GM18526 (cell line): ENCODE results near the gene P2RY8.

Experiments used
- POLR2A ChIP-seq: IDR thresholded peaks from 3 replicates; pipeline ENCODE4 v1.6.1; 2011; ENCODE audit not compliant: insufficient read length; ENCODE audit errors: extremely low read depth

P2RY8 gene, protein sequence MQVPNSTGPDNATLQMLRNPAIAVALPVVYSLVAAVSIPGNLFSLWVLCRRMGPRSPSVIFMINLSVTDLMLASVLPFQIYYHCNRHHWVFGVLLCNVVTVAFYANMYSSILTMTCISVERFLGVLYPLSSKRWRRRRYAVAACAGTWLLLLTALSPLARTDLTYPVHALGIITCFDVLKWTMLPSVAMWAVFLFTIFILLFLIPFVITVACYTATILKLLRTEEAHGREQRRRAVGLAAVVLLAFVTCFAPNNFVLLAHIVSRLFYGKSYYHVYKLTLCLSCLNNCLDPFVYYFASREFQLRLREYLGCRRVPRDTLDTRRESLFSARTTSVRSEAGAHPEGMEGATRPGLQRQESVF

DNA sequence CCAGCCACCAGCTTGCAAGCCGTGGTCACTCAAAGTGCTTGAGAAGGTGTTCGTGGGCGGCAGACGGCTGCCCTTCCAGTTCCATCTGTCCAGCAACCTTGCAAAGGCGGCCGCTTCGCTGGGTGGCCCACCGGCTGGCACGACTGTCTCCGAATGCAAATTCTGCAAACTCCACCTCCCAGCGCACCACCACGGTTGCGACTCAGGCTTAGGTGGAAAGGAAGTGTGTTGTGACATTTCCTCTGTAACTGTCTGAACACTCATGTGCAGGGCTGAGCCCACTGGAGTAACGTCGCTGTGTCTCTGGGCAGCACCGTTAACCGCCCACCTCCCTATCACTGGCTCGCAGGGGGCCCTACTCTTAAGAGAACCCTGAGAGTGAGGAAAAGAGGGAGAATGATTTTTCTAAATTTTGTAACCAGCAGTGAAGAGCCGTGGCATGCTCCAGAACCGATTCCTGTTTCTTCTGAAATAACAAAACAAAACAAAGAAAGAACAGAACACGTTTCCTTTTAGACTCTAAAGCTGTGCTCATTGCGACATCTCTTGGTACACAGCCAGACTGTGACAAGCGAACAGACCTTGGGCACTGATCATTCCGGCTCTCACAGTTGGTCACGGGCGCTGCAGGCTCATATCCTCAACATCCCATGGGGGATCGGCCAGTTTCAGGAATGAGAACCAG, at the start of gene P2RY8:
Gene P2RY8 (minus strand): TSS at position 155 of the 685 bp plus-strand sequence. CDS start 70,627 bp downstream, outside the sequence.
- TF ChIP-seq POLR2A = peak; percentile 84

DNA sequence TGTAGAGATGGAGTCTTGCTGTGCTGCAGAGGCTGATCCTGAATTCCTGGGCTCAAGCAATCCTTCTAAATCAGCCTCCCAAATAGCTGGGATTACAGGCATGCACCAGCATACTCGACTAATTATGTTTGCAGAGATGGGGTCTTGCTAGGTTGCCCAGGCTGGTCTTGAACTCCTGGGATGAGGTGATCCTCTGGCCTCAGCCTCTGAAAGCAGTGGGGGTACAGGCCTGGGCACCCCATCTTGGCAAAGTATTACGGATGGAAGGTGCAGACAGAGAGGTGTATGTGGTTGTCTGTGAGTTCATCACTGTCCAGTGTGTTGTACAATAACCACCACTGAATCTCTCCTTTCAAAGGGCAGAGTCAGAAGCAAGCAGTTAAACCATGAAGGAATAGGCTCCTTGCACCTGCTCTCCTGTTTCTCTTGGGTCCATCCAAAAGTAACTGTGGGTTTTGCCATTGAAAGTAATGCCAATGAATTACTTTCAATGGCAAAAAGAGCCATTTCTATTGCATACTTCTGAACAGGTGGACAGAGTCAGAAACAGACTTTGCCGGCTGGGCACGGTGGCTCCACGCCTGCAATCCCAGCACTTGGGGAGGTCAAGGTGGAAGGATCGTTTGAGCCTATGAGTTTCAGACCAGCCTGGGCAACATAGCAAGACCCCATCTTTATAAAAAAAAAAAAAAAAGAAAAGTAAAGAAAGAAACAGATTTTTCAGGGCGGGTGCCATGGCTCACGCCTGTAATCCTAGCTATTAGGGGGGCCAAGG, 47.4 kb upstream of the P2RY8 start:
- TF ChIP-seq POLR2A = no peak

DNA sequence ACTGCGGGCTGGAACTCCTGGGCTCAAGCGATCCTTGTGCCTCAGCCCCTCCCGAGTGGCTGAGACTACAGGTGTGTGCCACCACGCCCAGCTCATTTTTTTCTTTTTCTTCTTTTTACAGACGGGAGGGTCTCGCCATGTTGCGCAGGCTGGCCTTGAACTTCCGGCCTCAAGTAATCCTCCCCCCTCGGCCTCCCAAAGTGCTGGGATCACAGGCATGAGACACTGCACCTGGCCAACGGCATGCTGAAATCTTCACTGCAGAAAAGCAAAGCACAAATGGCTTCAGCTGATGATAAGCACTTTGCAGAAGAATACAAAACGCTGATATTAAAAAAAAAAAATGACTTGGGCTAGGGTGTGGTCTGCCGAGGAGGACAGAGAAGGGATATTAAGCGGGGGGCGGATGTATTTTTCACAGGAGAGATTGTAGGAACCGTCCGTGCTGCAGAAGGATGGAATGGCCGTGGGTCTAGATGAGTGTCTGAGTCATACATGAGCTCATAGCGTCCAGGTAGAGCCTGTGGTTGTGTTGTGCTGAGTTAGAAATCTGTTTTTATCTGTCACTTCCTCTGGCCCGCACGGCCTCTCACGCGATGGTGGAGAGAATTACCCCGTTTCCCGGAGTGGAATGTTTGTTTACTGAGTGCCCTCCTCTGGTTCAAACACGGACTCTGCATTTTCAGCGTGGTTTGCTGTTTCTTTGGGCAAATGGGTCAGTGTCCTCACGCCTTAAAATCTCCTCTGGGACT, 45.9 kb upstream of the P2RY8 start:
- TF ChIP-seq POLR2A = no peak

DNA sequence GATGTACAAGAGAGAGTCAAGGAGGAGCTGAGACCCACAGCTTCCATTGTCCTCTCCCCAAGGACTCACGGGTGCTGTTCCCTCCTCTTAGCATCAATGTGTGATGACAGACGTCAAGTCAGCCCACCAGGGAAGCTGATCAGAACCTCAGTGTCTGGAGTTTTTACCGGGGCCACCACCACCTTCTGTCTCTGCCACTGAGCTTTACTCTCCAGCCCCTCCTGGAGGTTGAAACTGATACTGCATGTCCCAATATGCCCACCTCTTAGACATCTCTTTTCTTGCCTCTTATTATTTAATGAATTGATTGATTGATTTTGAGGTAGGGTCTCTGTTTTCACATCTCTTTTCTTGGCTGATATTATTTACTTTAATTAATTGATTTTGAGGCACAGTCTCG, 44.1 kb upstream of the P2RY8 start:
- TF ChIP-seq POLR2A = no peak

DNA sequence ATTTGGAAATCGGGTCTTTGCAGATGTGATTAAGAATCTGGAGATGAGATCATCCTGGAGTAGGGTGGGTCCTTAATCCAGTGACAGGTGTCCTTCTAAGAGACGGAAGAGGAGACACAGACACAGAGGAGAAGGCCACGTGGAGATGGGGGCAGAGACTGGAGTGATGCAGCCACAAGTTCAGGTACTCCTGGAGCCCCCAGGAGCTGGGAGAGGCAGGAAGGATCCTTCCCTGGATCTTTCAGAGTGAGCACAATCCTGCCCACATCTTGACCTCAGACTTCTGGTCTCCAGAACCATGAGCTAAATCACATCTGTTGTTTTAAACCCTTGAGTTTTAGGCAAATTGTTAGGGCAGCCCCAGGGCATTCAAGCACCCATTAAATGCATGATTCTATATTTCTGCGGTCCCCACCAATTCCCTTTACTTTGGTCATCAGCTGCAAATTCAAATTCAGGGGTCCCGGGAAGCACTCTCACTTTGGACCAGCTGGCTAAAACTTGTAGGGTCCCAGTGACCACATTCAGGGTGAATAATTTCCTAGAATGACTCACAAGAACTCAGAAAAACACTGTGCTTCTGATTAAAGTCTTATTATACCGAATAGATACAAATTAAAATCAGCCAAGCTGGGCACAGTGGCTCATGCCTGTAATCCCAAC, 41.7 kb upstream of the P2RY8 start:
- TF ChIP-seq POLR2A = no peak

DNA sequence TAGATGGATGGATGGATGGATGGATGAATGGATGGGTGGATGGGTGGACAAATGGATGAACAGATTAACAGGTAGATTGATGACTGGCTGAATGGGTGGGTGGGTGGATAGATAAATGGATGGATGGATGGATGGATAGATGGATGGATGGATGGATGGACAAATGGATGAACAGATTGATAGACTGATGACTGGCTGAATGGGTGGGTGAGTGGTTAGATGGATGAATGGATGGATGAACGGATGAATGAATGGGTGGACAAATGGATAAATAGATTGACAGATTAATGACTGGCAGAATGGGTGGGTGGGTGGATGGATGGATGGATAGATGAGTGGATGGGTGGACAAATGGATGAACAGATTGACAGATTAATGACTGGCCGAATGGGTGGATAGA, 40.9 kb upstream of the P2RY8 start:
- no peak for TF ChIP-seq POLR2A

DNA sequence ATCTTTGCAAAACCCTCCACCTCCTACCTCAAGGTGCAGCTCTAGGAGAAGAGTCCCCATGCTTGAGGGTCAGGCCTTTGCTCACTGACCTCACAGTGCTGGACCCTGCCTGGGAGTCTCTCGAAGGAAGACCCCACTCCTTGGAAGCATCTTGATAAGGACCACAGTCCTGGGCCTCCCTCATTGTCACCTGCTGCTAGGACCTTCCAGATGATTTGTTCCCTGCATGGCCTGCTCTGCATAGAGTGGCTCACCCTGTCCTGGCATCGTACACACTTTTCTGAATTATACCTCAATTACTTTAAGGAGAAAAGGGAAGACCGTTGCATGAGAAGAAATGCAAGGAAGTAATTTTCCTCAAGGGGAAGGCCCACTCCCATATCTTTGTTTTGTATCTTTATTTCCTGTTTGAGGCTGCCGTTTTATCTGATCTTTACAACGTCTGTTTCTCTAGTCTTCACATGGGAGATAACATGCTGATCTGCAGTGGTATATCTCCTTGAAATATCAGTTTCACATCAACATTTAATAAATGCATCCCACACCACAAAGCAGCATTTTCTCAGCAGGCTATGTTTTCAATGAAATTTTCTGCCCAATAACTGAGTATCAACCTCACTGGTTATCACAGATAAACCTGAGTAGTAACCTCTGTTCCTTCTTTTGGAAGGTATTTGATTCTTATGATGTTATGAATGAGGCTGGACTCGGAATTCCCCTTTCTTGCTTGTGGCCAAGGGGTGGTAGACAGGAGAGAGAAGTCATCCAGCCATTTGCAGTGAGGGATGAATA, 39.4 kb upstream of the P2RY8 start:
- TF ChIP-seq POLR2A = no peak

DNA sequence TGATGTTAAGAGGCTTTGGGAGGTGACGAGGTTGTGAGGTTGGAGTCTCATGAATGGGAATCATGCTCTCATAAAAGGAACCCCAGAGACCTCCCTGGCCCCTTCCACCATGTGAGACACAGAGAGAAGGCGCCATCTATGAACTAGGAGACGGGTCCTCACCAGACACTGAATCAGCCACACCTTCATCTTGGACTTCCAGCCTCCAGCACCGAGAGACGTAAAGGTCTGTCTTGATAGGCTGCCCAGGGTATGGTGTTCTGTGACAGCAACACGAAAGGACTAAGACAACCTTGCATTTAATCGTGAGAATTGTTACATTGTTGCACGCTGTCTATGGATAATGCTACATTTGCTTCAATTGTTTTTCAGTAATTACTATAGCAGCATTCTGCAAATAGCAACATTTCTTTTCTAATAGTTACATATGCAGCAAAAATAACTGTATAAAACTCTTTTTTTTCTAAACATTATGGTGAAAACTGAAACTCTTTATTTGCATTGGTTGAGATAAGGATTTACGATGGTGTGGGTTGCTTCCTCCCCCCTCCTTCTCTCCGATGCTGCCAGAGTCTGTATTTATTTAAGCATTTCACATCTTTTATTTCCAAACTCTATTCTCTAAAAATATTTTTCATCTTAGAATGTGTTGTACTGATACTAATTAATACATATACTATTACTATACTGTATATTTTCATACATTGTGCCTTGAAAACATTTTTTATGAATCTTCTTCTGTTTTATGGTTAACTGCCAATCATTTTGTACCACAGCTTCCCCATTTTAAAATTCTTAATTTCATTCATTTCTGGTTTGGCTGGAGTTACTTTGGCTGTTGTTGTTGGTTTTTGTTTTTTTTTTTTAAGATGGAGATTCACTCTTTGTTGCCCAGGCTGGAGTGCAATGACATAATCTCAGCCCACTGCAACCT, 28.0 kb upstream of the P2RY8 start:
- TF ChIP-seq POLR2A = no peak

DNA sequence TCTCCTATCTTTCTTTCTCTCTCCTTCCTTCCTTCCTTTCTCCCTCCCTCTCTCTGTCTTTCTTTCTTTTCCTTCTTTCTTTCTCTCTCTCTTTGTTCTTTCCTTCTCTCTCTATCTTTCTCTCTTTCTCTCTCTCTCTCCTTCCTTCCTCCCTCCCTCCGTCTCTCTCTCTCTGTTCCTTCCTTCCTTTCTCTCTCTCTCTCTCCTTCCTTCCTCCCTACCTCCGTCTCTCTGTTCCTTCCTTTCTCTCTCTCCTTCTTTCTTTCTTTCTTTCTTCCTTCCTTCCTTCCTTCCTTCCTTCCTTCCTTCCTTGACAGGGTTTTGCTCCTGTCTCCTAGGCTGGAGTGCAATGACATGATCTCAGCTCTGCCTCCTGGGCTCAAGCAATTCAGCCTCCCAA, 24.2 kb upstream of the P2RY8 start:
- TF ChIP-seq POLR2A = no peak

DNA sequence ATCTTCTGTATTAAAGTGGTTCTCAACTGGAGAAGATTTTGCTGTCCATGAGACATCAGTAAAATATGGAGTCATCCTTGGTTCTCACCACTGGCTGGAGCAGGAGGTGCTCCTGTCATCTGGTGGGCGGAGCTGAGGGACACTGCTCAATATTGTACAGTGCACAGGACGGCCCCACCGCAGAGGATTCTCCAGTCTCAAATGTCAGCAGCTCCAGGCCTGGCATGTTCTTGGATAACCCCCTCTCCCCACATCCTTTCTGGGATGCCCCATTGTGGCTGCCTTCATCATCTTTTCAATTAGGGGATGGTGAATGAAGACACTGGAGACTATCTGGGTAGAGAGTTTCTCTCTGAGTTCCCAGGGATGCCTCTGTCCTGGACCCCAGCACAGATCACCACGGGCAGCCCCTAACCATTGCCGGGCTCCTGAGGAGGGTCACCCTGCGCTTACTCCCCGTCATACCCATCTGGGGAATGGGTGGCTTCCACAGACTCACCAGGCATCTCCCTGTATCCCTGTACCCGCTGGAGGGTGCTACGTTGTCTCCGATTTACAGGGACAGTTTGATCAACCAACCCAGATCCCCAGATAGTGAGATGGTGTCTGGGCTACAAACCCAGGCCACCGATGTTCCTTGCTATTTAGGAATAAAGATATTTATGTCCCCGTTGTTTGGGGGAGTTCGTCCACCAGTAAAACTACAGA, 21.9 kb upstream of the P2RY8 start:
- no peak for TF ChIP-seq POLR2A

DNA sequence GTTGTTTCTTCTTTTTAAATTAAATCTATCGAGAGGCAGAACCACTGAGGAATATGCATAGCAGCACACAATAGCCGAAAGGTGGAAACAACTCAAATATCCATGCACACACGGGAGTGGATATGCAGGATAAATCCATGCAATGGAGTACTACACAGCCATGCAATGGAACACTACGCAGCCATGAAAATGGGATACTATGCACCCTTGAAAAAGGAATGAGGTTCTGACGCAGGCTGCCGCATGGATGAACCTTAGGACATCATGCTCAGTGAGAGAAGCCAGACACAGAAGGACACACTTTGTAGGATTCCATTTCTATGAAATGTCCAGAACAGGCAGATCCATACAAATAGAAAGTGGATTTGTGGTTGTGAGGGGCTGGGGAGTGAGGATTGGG, 18.4 kb upstream of the P2RY8 start:
- no peak for TF ChIP-seq POLR2A

DNA sequence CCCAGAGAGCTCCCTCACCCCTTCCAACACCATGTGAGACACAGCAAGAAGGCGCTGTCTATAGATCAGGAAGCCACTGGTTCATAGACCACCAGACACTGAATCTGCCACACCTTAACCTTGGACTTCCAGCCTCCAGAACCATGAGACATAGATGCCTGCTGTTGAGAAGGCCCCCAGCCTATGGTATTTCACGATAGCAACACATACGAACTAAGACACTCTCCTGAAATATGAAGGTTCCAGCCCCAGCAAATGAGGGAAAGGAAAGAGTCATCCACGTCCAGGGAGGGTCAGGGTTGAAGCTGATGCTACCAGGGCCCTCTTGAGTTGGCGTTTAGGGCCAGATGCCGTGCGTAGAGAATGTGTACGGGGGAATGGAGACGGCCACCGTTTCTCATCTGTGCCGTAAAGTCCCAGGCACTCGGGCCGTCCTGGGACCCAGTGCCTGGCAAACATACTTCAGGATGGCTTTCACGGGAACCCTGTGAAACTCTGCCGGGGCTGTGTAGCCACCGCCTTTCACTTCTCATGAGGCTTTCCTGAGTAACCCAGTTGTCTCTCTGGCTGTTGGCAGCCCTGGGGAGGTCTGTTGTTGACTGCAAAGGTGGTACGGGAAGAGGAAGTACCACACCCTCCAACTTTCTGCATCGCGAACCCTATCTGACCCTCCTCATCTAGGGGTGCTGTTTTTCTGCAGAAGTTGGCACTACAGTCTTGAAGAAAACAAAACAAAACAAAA, 17.7 kb upstream of the P2RY8 start:
- TF ChIP-seq POLR2A = no peak
